ENCODE results near the gene GABRG3.

Gene GABRG3

GRCh38 chr15:27114473-27114872 lies 143.5 kb downstream of the GABRG3 start:
- no peak for DNase-seq

GRCh38 chr15:27119695-27120266 lies 148.8 kb downstream of the GABRG3 start:
- no peak for DNase-seq

GRCh38 chr15:27121672-27122071 lies 150.7 kb downstream of the GABRG3 start:
- no peak for DNase-seq

GRCh38 chr15:27123291-27123690 lies 152.3 kb downstream of the GABRG3 start:
- DNase-seq, result no peak

- DNase-seq, result no peak
These were observed 152.8 kb downstream of the GABRG3 start for GRCh38 chr15:27123808-27124207.

GRCh38 chr15:27124287-27124871 lies 153.4 kb downstream of the GABRG3 start:
- DNase-seq, result no peak

- DNase-seq, result no peak
These were observed 154.2 kb downstream of the GABRG3 start for GRCh38 chr15:27125185-27125584.

GRCh38 chr15:27126449-27126848 lies 155.5 kb downstream of the GABRG3 start:
- DNase-seq, result no peak

GRCh38 chr15:27127815-27128570 lies 157.0 kb downstream of the GABRG3 start:
- DNase-seq, result no peak

GRCh38 chr15:27133249-27133648 lies 162.3 kb downstream of the GABRG3 start:
- no peak for DNase-seq

GRCh38 chr15:27134481-27134880 lies 163.5 kb downstream of the GABRG3 start:
- no peak for DNase-seq

GRCh38 chr15:27135151-27135550 lies 164.2 kb downstream of the GABRG3 start:
- no peak for DNase-seq

GRCh38 chr15:27137127-27137526 lies 166.1 kb downstream of the GABRG3 start:
- DNase-seq, result no peak

- no peak for DNase-seq
These were observed 194.6 kb downstream of the GABRG3 start for GRCh38 chr15:27165590-27165989.

- DNase-seq, result no peak
These were observed 195.9 kb downstream of the GABRG3 start for GRCh38 chr15:27166917-27167316.

GRCh38 chr15:27167738-27168137 lies 196.8 kb downstream of the GABRG3 start:
- no peak for DNase-seq

- DNase-seq, result no peak
These were observed 199.9 kb downstream of the GABRG3 start for GRCh38 chr15:27170851-27171250.

- no peak for DNase-seq
These were observed 201.8 kb downstream of the GABRG3 start for GRCh38 chr15:27172821-27173220.

GRCh38 chr15:27175472-27176153 lies 204.6 kb downstream of the GABRG3 start:
- DNase-seq, result no peak

- no peak for DNase-seq
These were observed 205.9 kb downstream of the GABRG3 start for GRCh38 chr15:27176785-27177406.

GRCh38 chr15:27179789-27180188 lies 208.8 kb downstream of the GABRG3 start:
- DNase-seq, result no peak

GRCh38 chr15:27182561-27183110 lies 211.7 kb downstream of the GABRG3 start:
- DNase-seq, result no peak

GRCh38 chr15:27183201-27183600 lies 212.2 kb downstream of the GABRG3 start:
- no peak for DNase-seq

Measured in NCI-H526 treated with DMSO at 0.1 percent for 48 hours (cell line).